EH (cell line): ENCODE measurements around the gene C1orf56.

Source experiments
- DNase-seq: peaks from one replicate; pipeline ENCODE4 v3.0.0-alpha.2; 2015; ENCODE audit warnings: low read depth

C1orf56 gene

GRCh38 chr1:151047591-151047924 lies at the start of gene C1orf56:
TSS of gene C1orf56 (plus strand) at chr1:151047751. CDS start at chr1:151047848, 97 bp downstream.
- DNase-seq: peak; percentile 71

- no peak for DNase-seq
Measured at GRCh38 chr1:150997949-150998348, 49.6 kb upstream of the C1orf56 start.

DNA sequence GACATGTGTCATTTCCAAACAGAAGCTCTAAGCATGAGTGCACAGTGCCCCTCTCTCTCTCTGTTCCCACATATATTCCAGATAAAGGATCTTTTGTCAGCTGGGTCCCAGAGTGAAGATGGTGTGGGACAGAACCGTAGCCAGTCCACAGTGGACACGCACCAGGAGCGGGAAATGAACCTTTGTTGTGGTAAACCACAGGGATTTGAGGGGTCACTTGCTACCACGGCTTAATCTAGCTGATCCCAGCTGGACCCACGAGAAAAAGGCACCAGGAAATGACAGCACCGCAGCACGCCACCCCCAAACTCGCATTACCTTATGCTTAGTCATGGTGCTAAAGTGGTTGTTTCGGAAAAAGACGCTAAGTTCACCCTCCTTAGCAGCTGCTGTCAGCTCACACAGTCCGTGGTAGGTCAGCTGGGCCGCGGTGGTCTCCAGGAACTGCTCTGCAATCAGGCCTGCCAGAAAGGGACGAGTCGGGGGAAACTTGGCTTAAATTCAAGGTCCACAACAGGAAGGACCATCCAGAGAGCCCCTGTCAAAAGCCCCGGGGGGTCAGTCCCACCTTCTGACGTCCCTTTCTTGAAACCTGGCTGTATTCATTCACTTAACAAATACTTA lies 48.4 kb upstream of the C1orf56 start:
- peak; percentile 73 for DNase-seq

DNA sequence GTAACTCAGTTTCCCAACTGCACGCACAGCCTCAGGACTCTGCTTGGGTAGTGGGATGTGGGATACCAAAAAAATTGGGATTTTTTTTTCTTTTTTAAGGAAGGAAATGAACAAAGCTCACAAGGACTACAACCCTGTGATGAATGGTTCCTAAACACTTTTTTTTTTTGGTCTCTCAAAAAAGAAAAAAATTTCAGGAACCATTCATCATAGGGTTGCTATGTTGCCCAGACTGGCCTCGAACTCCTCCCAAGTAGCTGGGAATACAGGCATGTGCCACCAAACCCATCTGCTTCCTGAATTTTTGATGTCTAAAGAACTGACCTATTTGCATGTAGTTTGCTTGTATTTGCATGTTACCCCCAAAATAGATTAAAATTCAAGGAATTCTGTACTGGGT lies 47.6 kb upstream of the C1orf56 start:
- DNase-seq: no peak

- no peak for DNase-seq
Measured at GRCh38 chr1:151000408-151000807, 47.1 kb upstream of the C1orf56 start.

GRCh38 chr1:151001602-151002001 lies 45.9 kb upstream of the C1orf56 start:
- no peak for DNase-seq

- DNase-seq: no peak
Measured at GRCh38 chr1:151002051-151002450, 45.5 kb upstream of the C1orf56 start.

DNA sequence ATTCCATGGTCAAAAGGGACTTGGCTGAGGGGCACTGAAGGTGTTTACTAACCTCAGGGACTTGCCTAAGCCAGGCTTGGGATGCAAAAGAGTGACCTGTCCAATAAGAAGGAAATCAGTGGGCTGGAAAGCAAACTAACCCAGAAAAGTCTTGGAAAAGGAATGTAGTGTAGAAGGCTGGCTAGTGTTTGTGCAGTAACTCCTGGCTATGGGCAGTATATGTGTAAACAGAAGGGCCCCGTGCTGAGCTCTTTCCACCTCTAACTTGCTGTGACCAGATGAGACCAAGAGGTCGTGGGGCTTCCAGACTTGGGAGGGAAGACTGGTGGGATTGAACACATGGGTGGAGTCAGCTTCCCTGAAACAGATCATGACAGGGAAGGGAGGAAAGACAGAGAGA lies 44.9 kb upstream of the C1orf56 start:
- DNase-seq: no peak

GRCh38 chr1:151003180-151003579 lies 44.4 kb upstream of the C1orf56 start:
- DNase-seq: no peak

- no peak for DNase-seq
Measured at GRCh38 chr1:151005729-151006319, 41.7 kb upstream of the C1orf56 start.

DNA sequence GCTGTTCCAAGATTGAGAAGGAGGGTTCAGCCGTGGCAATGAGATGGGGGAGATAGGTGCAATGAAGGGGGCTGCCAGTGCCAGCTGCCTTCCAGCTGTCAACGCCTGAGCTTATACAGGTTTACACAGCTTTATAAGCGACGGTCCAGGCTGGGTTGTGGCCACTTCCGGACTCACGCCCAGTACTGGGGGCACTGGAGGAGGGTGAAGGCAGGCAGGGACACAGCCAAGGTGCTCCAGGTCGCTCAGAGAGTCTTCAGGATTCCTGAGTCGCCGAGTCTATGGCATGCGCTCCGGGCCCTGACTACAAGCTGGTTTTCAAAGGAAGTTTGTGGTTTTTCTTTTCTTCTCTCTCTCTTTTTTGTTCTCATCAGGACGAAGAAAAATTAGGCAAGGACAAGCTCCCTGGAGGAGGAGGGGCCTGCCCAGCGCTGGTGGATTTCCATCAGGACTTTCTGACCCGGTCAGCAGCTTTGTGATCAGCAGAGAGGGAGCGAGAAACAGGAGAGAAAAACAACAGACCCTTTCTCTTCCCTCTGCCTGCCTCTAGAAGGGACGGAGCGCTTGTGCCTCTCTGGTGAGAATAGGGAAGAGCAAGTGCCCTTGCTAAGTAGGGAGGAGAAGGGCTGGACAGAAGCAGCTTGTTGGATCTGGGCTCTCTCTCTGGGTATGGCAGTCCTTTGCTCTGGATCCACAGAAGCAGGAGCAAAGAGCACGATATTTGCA lies 41.1 kb upstream of the C1orf56 start, which contains the start of gene MINDY1:
Gene MINDY1 (minus strand): TSS at position 576 of the 726 bp plus-strand sequence. CDS start 4,285 bp downstream, outside the sequence.
- peak; percentile 87 for DNase-seq

- no peak for DNase-seq
Measured at GRCh38 chr1:151007853-151008243, 39.7 kb upstream of the C1orf56 start.

DNA sequence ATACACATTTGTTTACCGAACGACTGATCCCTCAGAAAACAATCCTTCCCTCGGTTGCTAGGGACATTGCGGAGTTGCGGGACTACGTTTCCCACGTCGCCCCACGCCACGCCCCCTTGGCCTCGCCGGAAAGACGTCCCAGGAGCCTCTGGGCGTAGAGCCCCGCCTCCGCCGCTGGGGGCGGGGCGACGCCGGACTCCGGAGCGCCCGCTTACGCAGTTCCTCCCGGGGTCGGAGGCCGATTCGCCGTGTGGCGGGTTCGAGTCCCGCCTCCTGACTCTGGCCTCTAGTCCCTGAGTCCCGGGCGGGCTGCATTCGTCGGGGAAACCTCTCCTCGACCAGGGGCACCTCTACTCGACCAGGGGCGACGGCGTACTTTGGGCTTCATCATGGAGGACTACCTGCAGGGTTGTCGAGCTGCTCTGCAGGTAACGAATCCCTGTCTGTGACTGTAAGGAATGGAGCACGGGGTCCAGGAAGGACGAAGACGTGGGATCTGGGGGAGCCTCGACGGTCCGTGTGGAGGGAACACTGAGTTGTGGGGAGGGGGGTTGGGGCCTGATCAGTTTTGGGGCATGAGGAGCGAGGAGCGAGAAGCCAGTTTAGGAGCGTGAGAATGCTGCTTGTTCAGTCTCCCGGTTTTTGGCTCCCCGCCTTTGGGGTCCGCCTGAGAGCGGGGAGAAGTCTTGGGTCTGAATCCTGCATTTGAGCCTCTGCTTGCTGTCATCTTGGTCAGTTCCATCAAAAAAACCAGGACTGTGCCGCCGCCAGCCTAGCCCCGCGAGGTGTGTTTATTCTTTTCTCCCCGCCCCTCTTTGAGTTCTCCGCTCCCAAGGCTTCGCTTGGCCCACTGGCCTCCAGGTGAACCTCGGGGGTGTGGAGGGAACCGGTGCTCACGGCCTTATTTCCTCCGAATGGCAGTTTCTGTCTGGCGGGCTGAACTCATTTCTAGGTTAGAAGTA lies 39.0 kb upstream of the C1orf56 start, which contains the start of gene PRUNE1:
Gene PRUNE1 (plus strand): TSS at position 206 of the 962 bp plus-strand sequence. CDS start 184 bp downstream, at position 390.
- DNase-seq: peak; percentile 96

DNA sequence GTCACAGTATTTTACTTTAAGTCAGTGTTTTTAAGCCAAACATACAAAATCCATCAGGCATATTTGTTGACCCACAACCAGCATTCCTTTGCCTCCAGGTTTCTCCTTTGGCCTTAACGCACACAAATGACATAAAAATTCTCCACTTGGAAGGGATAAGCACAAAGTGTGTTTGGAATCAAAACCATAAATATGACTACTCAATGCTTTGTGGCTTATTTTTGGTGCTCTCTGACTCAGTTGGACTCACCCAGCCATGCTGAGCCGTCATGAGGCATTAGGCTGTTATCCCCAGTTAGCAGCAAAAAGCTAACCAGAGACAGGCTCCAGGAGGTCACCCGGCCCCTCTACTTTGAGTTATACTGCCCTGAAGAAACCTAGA lies 38.4 kb upstream of the C1orf56 start:
- DNase-seq: peak; percentile 72

DNA sequence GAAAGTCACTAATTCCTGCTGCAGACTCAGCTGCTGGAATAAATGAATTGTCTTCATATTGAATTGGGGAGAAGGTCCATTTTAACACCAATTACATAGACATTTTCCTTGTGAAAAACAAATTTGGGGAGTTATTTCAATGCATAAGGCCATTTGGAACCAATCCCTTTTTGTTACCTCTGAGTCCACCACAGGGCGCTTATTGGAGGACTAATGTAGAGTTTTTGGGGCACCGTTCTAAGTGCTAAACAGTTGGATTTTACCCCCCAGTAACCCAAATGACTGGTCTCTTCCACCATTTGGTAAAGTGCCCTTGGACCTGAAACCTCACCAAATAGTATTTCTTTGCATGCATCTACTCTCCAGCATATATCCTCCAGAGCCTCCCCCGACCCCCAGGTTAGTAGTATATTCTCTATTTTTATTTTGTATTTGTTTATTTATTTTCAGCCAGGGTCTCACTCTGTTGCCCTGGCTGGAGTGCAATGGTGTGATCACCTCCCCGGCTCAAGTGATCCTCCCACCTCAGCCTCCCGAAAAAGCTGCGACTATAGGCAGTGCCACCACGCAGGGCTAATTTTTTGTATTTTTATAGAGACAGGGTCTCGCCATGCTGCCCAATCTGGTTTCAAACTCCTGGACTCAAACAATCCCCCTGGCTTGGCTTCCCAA lies 37.7 kb upstream of the C1orf56 start:
- no peak for DNase-seq

DNA sequence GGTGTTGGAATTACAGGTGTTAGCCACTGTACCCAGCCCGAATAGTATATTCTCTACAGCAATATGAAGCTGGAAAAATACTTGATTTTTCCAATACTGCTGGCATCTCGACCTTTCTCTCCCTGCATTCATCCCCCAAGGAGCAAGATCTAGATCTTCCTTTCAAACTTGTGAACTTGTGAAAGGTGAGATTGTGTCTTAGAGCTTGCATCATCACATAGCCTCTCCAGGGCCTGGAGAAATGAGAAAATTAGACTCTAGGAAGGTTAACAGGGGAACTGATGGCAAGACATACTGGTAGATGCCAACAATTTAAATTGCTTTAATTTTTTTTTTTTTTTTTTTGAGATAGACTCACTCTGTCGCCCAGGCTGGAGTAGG lies 37.2 kb upstream of the C1orf56 start:
- DNase-seq: no peak

DNA sequence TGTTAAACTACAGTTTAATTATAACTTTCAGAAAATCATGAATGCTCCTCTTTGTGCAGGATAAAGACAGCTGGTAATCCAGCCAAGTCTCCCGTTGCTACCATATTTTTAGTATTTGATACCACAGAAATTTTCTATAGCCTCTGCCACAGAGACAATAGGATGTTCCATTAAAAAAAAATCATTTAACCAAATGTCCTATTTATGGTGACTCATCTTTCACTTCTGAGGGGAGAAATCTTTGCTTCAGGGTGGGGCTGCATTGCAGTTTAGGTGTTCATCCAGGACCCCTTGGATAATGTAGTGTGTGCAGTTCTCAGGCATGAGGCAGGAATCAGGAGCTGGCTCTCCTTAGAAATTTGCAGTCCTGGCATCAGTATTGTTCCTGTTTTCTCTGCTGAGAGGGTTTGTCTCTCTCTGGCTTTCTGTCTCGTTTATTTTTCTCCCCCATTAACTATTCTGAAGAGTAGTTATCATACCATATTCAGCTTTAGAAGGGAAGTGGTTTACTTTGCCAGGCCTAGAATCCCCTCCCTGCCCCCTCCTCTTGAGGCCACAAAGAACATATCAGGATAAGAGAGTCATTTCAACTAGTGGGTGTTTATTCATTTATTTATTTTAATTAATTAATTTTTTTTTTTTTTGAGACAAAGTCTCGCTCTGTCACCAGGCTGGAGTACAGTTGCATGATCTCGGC lies 36.2 kb upstream of the C1orf56 start:
- DNase-seq: no peak

- DNase-seq: no peak
Measured at GRCh38 chr1:151012684-151013471, 34.7 kb upstream of the C1orf56 start.

DNA sequence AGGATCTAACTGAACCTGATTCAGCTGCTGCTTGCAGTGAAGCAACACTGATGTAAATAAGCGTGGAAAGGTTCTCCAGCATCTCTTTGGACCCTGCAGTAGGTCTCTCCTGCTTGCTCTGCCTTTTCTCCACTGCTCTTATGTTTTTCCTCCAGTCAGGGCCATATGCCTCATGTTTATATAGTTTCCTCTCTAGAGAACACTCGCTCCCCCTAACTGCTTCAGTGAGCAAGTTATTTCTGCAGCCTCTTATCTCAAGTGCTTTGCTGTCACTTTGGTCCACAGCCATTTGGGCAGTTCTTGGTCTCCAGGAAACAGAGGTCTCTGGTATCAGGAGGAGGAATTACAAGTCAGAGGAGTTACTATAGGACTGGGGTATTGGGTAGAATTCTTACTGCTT lies 34.0 kb upstream of the C1orf56 start:
- DNase-seq: no peak

- DNase-seq: peak; percentile 72
Measured at GRCh38 chr1:151024540-151025146, 22.9 kb upstream of the C1orf56 start.
